Measurements from ENCODE around the gene KANK4. TPM values are rescaled to one million over a fixed set of nuclear protein-coding genes. Genes with fewer than 3 reads are reported as not detected.
A peak's percentile ranks its signal among the peaks of the same experiment; 100 is the strongest.

Gene KANK4
- total RNA-seq, 2 donors from 2014 or later, result 0.19 to 0.37 TPM

GRCh38 chr1:62308606-62309005 lies 10.6 kb downstream of the KANK4 start:
- intact Hi-C loops (cut with DNase I), result no loop called here
- DNase-seq (ENCODE audit: low spot score), result no peak

- intact Hi-C loops (cut with DNase I), result no loop called here
- peak; percentile 20 for DNase-seq (ENCODE audit: low spot score)
Measured at GRCh38 chr1:62307895-62308492, 11.2 kb downstream of the KANK4 start.

GRCh38 chr1:62307446-62307845 lies 11.8 kb downstream of the KANK4 start:
- intact Hi-C loops (cut with DNase I), result no loop called here
- peak; percentile 18 for DNase-seq (ENCODE audit: low spot score)

- intact Hi-C loops (cut with DNase I), result no loop called here
- DNase-seq (ENCODE audit: low spot score), result peak; percentile 3
Measured at GRCh38 chr1:62306065-62306464, 13.2 kb downstream of the KANK4 start.

- DNase-seq (ENCODE audit: low spot score), result peak; percentile 9
- intact Hi-C loops (cut with DNase I), result no loop called here
Measured at GRCh38 chr1:62304975-62305374, 14.3 kb downstream of the KANK4 start.

GRCh38 chr1:62304515-62304914 lies 14.7 kb downstream of the KANK4 start:
- DNase-seq (ENCODE audit: low spot score), result peak; percentile 28
- intact Hi-C loops (cut with DNase I), result no loop called here

GRCh38 chr1:62301726-62302390 lies 17.4 kb downstream of the KANK4 start:
- peak; percentile 1 for DNase-seq (ENCODE audit: low spot score)
- intact Hi-C loops (cut with DNase I), result no loop called here

GRCh38 chr1:62299426-62300200 lies 19.6 kb downstream of the KANK4 start:
- intact Hi-C loops (cut with DNase I), result no loop called here
- no peak for DNase-seq (ENCODE audit: low spot score)

- DNase-seq (ENCODE audit: low spot score), result no peak
- intact Hi-C loops (cut with DNase I), result loop anchor here in 1 of 2 donors (1.0 kb wide), 1 partner anchor 22 kb away; no protein-coding TSS in a partner anchor
Measured at GRCh38 chr1:62295921-62296491, 23.2 kb downstream of the KANK4 start.

GRCh38 chr1:62294261-62294660 lies 25.0 kb downstream of the KANK4 start:
- intact Hi-C loops (cut with DNase I), result no loop called here
- no peak for DNase-seq (ENCODE audit: low spot score)

- no peak for DNase-seq (ENCODE audit: low spot score)
- intact Hi-C loops (cut with DNase I), result no loop called here
Measured at GRCh38 chr1:62288662-62289061, 30.6 kb downstream of the KANK4 start.

GRCh38 chr1:62288224-62288623 lies 31.0 kb downstream of the KANK4 start:
- intact Hi-C loops (cut with DNase I), result no loop called here
- no peak for DNase-seq (ENCODE audit: low spot score)

- intact Hi-C loops (cut with DNase I), result no loop called here
- DNase-seq (ENCODE audit: low spot score), result no peak
Measured at GRCh38 chr1:62286786-62287224, 32.4 kb downstream of the KANK4 start.

GRCh38 chr1:62285984-62286785 lies 33.0 kb downstream of the KANK4 start:
- no peak for DNase-seq (ENCODE audit: low spot score)
- intact Hi-C loops (cut with DNase I), result no loop called here

- intact Hi-C loops (cut with DNase I), result no loop called here
- no peak for DNase-seq (ENCODE audit: low spot score)
Measured at GRCh38 chr1:62285440-62285839, 33.8 kb downstream of the KANK4 start.

- DNase-seq (ENCODE audit: low spot score), result no peak
- intact Hi-C loops (cut with DNase I), result no loop called here
Measured at GRCh38 chr1:62283986-62284385, 35.2 kb downstream of the KANK4 start.

GRCh38 chr1:62282909-62283755 lies 36.1 kb downstream of the KANK4 start:
- intact Hi-C loops (cut with DNase I), result no loop called here
- DNase-seq (ENCODE audit: low spot score), result no peak

- intact Hi-C loops (cut with DNase I), result no loop called here
Measured at GRCh38 chr1:62281922-62282555, 37.2 kb downstream of the KANK4 start.

More at GRCh38 chr1:62281922-62282555, 37.2 kb downstream of the KANK4 start:
- DNase-seq (ENCODE audit: low spot score), result no peak

Measured in posterior vena cava (tissue), 2 donors.